ENCODE measurements around the gene KRTAP9-3.
"Not testable (repeated sequence)": the region's sequence is repeated elsewhere in the genome, so short reads cannot be mapped to it uniquely, and the experiment has no call there.

KRTAP9-3 gene

GRCh38 chr17:41249637-41250240 lies 17.5 kb downstream of the KRTAP9-3 start, which contains the start of gene KRTAP9-4:
Gene KRTAP9-4 (plus strand): TSS chr17:41249687. CDS start chr17:41249721, 34 bp downstream.
- not testable (repeated sequence) for DNase-seq; H3K36me3 ChIP-seq (ENCODE audit: control insufficient read depth, insufficient read depth, low read length); H3K4me3 ChIP-seq (ENCODE audit: insufficient read depth, low read depth, low read length, poor library complexity, severe bottlenecking); H3K9me3 ChIP-seq (ENCODE audit: control insufficient read depth, low read length); H3K4me1 ChIP-seq (ENCODE audit: control insufficient read depth, insufficient read depth, low read length, poor library complexity, severe bottlenecking); H3K27ac ChIP-seq (ENCODE audit: insufficient read depth, low read length, poor library complexity, severe bottlenecking); H3K27me3 ChIP-seq (replicated peaks; ENCODE audit: control insufficient read depth, insufficient read depth, low read length, poor library complexity, severe bottlenecking)

DNA sequence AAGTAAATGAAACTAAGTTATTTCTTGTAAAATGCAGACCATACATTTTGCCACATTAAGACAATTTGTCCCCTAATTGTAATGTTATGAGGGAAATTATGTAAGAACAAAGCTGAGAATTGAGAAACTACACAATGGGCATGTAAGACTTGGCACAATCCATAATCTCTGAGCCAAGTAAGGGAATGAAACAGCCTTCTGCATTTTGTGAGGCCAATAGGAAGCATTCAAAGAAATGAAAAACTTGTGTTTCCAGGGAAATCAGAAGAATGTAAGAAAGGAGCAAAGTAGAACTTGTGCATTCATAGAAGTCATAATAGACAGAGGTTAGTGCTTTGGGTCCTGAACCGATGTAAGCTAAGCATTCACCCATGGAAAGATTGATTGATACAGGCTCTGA lies 19.0 kb downstream of the KRTAP9-3 start:
- no peaks in the 10 kb centered on the region for H3K9me3 ChIP-seq (ENCODE audit: control insufficient read depth, low read length)
- H3K4me3 ChIP-seq (ENCODE audit: insufficient read depth, low read depth, low read length, poor library complexity, severe bottlenecking), result no peak overlapping the region
- no peaks in the 10 kb centered on the region for H3K27me3 ChIP-seq (replicated peaks; ENCODE audit: control insufficient read depth, insufficient read depth, low read length, poor library complexity, severe bottlenecking)
- no peak for DNase-seq
- no peaks in the 10 kb centered on the region for H3K4me1 ChIP-seq (ENCODE audit: control insufficient read depth, insufficient read depth, low read length, poor library complexity, severe bottlenecking)
- H3K36me3 ChIP-seq (ENCODE audit: control insufficient read depth, insufficient read depth, low read length), result no peaks in the 10 kb centered on the region
- no peak overlapping the region for H3K27ac ChIP-seq (ENCODE audit: insufficient read depth, low read length, poor library complexity, severe bottlenecking)

- no peak overlapping the region for H3K4me3 ChIP-seq (ENCODE audit: insufficient read depth, low read depth, low read length, poor library complexity, severe bottlenecking)
- DNase-seq, result no peak
- H3K27me3 ChIP-seq (replicated peaks; ENCODE audit: control insufficient read depth, insufficient read depth, low read length, poor library complexity, severe bottlenecking), result no peaks in the 10 kb centered on the region
- no peaks in the 10 kb centered on the region for H3K4me1 ChIP-seq (ENCODE audit: control insufficient read depth, insufficient read depth, low read length, poor library complexity, severe bottlenecking)
- no peaks in the 10 kb centered on the region for H3K36me3 ChIP-seq (ENCODE audit: control insufficient read depth, insufficient read depth, low read length)
- no peaks in the 10 kb centered on the region for H3K9me3 ChIP-seq (ENCODE audit: control insufficient read depth, low read length)
- H3K27ac ChIP-seq (ENCODE audit: insufficient read depth, low read length, poor library complexity, severe bottlenecking), result no peak overlapping the region
These were observed 22.6 kb downstream of the KRTAP9-3 start for GRCh38 chr17:41254861-41255260.

DNA sequence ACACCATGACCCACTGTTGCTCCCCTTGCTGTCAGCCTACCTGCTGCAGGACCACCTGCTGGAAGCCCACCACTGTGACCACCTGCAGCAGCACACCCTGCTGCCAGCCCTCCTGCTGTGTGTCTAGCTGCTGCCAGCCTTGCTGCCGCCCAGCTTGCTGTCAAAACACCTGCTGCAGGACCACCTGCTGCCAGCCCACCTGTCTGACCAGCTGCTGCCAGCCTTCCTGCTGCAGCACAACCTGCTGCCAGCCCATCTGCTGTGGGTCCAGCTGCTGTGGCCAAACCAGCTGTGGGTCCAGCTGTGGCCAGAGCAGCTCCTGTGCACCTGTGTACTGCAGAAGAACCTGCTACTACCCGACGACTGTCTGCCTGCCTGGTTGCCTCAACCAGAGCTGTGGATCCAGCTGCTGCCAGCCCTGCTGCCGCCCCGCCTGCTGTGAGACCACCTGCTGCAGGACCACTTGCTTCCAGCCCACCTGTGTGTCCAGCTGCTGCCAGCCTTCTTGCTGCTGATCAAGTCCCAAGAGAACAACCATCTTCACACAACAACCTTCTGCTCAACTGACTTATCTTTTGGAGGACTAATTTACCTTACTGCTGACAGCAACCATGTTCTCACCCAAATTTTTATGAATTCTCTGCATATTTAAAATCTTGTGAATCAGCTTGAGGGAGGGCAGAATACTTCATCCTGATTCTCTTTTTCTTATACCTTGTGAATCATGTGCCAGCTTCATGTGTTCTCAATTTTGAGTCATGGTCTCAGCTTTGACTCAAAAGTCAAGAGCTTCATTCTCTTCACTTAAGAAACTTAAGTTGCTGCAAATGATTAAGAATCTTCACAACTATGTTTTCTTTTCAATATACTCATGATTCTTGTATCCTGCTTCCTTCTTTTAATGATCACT lies 23.4 kb downstream of the KRTAP9-3 start, which contains the start of gene KRTAP9-9:
TSS of gene KRTAP9-9 (plus strand) at position 4 of the 910 bp plus-strand sequence.
- not testable (repeated sequence) for H3K27ac ChIP-seq (ENCODE audit: insufficient read depth, low read length, poor library complexity, severe bottlenecking); H3K36me3 ChIP-seq (ENCODE audit: control insufficient read depth, insufficient read depth, low read length); H3K4me1 ChIP-seq (ENCODE audit: control insufficient read depth, insufficient read depth, low read length, poor library complexity, severe bottlenecking); H3K9me3 ChIP-seq (ENCODE audit: control insufficient read depth, low read length); H3K27me3 ChIP-seq (replicated peaks; ENCODE audit: control insufficient read depth, insufficient read depth, low read length, poor library complexity, severe bottlenecking); DNase-seq; H3K4me3 ChIP-seq (ENCODE audit: insufficient read depth, low read depth, low read length, poor library complexity, severe bottlenecking)

GRCh38 chr17:41256291-41256685 lies 24.0 kb downstream of the KRTAP9-3 start:
- H3K27ac ChIP-seq (ENCODE audit: insufficient read depth, low read length, poor library complexity, severe bottlenecking), result no peak overlapping the region
- H3K9me3 ChIP-seq (ENCODE audit: control insufficient read depth, low read length), result no peaks in the 10 kb centered on the region
- no peaks in the 10 kb centered on the region for H3K36me3 ChIP-seq (ENCODE audit: control insufficient read depth, insufficient read depth, low read length)
- no peaks in the 10 kb centered on the region for H3K27me3 ChIP-seq (replicated peaks; ENCODE audit: control insufficient read depth, insufficient read depth, low read length, poor library complexity, severe bottlenecking)
- no peaks in the 10 kb centered on the region for H3K4me1 ChIP-seq (ENCODE audit: control insufficient read depth, insufficient read depth, low read length, poor library complexity, severe bottlenecking)
- H3K4me3 ChIP-seq (ENCODE audit: insufficient read depth, low read depth, low read length, poor library complexity, severe bottlenecking), result no peak overlapping the region
- no peak for DNase-seq

GRCh38 chr17:41258406-41258805 lies 26.2 kb downstream of the KRTAP9-3 start:
- H3K36me3 ChIP-seq (ENCODE audit: control insufficient read depth, insufficient read depth, low read length), result no peaks in the 10 kb centered on the region
- H3K27ac ChIP-seq (ENCODE audit: insufficient read depth, low read length, poor library complexity, severe bottlenecking), result no peak overlapping the region
- DNase-seq, result no peak
- no peaks in the 10 kb centered on the region for H3K4me1 ChIP-seq (ENCODE audit: control insufficient read depth, insufficient read depth, low read length, poor library complexity, severe bottlenecking)
- H3K27me3 ChIP-seq (replicated peaks; ENCODE audit: control insufficient read depth, insufficient read depth, low read length, poor library complexity, severe bottlenecking), result no peaks in the 10 kb centered on the region
- H3K9me3 ChIP-seq (ENCODE audit: control insufficient read depth, low read length), result no peaks in the 10 kb centered on the region
- no peak overlapping the region for H3K4me3 ChIP-seq (ENCODE audit: insufficient read depth, low read depth, low read length, poor library complexity, severe bottlenecking)

DNA sequence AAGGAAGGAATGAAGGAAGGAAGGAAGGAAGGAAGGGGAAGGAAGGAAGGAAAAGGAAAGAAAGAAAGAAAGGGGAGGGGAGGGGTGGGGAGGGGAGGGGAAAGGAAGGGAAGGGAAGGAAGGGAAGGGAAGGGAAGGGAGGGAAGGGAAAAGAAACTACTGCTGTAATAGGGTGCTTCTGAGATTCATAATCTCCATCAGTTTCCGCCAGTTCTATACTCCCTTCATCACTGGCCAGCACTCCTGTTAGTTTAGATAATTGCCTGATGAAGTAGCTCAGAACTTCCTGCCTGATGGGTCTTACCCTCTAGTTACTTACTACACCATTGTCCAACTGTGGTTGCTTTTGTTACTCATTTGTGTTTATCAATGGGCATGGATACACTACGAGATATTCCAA lies 31.0 kb downstream of the KRTAP9-3 start:
- no peaks in the 10 kb centered on the region for H3K27me3 ChIP-seq (replicated peaks; ENCODE audit: control insufficient read depth, insufficient read depth, low read length, poor library complexity, severe bottlenecking)
- no peaks in the 10 kb centered on the region for H3K9me3 ChIP-seq (ENCODE audit: control insufficient read depth, low read length)
- no peaks in the 10 kb centered on the region for H3K36me3 ChIP-seq (ENCODE audit: control insufficient read depth, insufficient read depth, low read length)
- H3K27ac ChIP-seq (ENCODE audit: insufficient read depth, low read length, poor library complexity, severe bottlenecking), result no peak overlapping the region
- no peak overlapping the region for H3K4me3 ChIP-seq (ENCODE audit: insufficient read depth, low read depth, low read length, poor library complexity, severe bottlenecking)
- no peak for DNase-seq
- no peaks in the 10 kb centered on the region for H3K4me1 ChIP-seq (ENCODE audit: control insufficient read depth, insufficient read depth, low read length, poor library complexity, severe bottlenecking)

DNA sequence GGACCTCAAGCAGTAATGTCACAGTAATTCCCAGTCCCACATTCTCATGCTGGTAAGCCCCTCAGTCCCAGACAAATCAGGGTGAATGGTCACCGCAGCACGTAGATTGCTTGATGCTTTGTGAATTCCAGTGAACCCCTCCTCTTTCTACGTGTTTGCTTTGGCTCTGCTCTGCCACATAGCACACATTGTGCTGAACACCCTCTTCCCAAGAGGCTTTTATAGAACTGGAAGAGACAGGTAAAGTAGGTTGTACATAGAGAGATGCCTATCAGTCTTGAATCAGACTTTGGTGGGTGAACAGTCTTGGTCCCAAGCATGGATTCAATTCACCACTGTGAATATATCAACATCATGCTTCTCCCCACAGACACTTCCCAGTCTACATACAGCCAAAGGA lies 32.4 kb downstream of the KRTAP9-3 start:
- Histone ChIP-seq H3K4me3 (ENCODE audit: insufficient read depth, low read depth, low read length, poor library complexity, severe bottlenecking) (no peak overlapping the region), H3K36me3 (ENCODE audit: control insufficient read depth, insufficient read depth, low read length) (no peaks in the 10 kb centered on the region), H3K27me3 (replicated peaks; ENCODE audit: control insufficient read depth, insufficient read depth, low read length, poor library complexity, severe bottlenecking) (no peaks in the 10 kb centered on the region), H3K27ac (ENCODE audit: insufficient read depth, low read length, poor library complexity, severe bottlenecking) (no peak overlapping the region), H3K4me1 (ENCODE audit: control insufficient read depth, insufficient read depth, low read length, poor library complexity, severe bottlenecking) (no peaks in the 10 kb centered on the region), H3K9me3 (ENCODE audit: control insufficient read depth, low read length) (no peaks in the 10 kb centered on the region)
- no peak for DNase-seq

DNA sequence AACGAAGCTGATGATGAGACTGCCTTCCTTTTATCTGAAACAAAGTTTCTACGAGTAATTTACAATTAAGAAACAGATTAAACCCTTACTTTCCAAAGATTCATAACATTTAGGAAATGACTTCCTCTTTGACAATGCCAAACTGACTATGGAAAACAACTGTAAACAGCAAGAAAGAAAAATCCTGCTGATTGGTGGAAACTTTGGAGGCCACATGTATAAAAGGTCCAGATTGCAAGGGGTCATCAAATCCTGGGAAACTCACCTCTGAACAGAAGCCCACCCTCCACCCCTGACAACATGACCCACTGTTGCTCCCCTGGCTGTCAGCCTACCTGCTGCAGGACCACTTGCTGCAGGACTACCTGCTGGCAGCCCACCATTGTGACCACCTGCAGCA lies 32.8 kb downstream of the KRTAP9-3 start, which contains the start of gene KRTAP9-6:
TSS of gene KRTAP9-6 (plus strand) at position 301 of the 400 bp plus-strand sequence. CDS start at position 301, 0 bp downstream.
- Histone ChIP-seq H3K4me3 (ENCODE audit: insufficient read depth, low read depth, low read length, poor library complexity, severe bottlenecking) (no peak within 1 kb of the TSS), H3K27me3 (replicated peaks; ENCODE audit: control insufficient read depth, insufficient read depth, low read length, poor library complexity, severe bottlenecking) (no peaks in the 10 kb centered on the region), H3K36me3 (ENCODE audit: control insufficient read depth, insufficient read depth, low read length) (no peaks in the 10 kb centered on the region), H3K9me3 (ENCODE audit: control insufficient read depth, low read length) (no peaks in the 10 kb centered on the region), H3K4me1 (ENCODE audit: control insufficient read depth, insufficient read depth, low read length, poor library complexity, severe bottlenecking) (no peaks in the 10 kb centered on the region), H3K27ac (ENCODE audit: insufficient read depth, low read length, poor library complexity, severe bottlenecking) (no peak within 1 kb of the TSS)
- DNase-seq, result no peak

DNA sequence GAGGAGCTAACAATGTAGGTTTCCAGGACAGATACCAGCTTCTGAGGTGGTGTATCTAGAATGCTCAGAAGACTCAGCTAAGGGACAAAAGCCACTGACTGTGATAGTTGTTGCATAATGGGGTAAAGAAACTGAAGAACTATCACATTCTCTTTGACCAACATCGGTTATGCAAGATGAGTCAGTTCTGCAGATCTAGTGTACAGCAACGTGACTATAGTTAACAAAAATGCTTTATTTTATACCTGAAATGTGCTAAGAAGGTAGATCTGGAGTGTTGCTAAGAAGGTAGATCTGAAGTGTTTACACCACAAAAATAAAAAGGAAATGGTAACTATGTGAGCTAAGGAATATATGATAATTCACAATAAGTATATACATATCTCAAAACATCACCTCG lies 35.5 kb downstream of the KRTAP9-3 start:
- Histone ChIP-seq H3K4me3 (ENCODE audit: insufficient read depth, low read depth, low read length, poor library complexity, severe bottlenecking) (no peak overlapping the region), H3K27me3 (replicated peaks; ENCODE audit: control insufficient read depth, insufficient read depth, low read length, poor library complexity, severe bottlenecking) (no peaks in the 10 kb centered on the region), H3K4me1 (ENCODE audit: control insufficient read depth, insufficient read depth, low read length, poor library complexity, severe bottlenecking) (no peaks in the 10 kb centered on the region), H3K36me3 (ENCODE audit: control insufficient read depth, insufficient read depth, low read length) (no peaks in the 10 kb centered on the region), H3K9me3 (ENCODE audit: control insufficient read depth, low read length) (no peaks in the 10 kb centered on the region), H3K27ac (ENCODE audit: insufficient read depth, low read length, poor library complexity, severe bottlenecking) (no peak overlapping the region)
- DNase-seq, result no peak

All from effector memory CD4-positive, alpha-beta T cell (primary cell).